Keratinocyte (primary cell): ENCODE measurements around the gene OSMR. TPM values are rescaled to one million over a fixed set of nuclear protein-coding genes. Genes with fewer than 3 reads are reported as not detected.

ENCODE experiments used
- DNase-seq: peaks from one replicate; pipeline ENCODE4 v3.0.0-alpha.2; 2011; ENCODE audit warnings: low read depth, missing footprints, low spot score
- FAIRE-seq: peaks from 2 replicates; lab custom pipeline; 2011; peaks lifted over from hg19 to GRCh38; lab: Jason Lieb, UNC
- H2AFZ ChIP-seq: 2 replicates; pipeline ENCODE4 v1.6.0; 2012; ENCODE audit warnings: low read length, control low read depth, inconsistent platforms; ENCODE audit not compliant: control insufficient read depth
- H3K27ac ChIP-seq: 2 replicates; pipeline ENCODE4 v1.5.1; 2011; ENCODE audit warnings: low read length; ENCODE audit not compliant: control insufficient read depth, insufficient read depth
- H3K27me3 ChIP-seq: 3 replicates; pipeline ENCODE4 v1.6.0; 2011; ENCODE audit warnings: low read length; ENCODE audit not compliant: control insufficient read depth, insufficient read depth; ENCODE audit errors: extremely low read depth
- H3K36me3 ChIP-seq, 2 experiments: 2 replicates in 1 of 2; 3 replicates in 1 of 2; pipeline ENCODE4 v1.5.1; 2011; ENCODE audit warnings: low read length in 2 of 2, mild to moderate bottlenecking in 1 of 2; ENCODE audit not compliant: control insufficient read depth in 2 of 2, insufficient read depth in 2 of 2; ENCODE audit errors: extremely low read depth in 1 of 2
- H3K4me1 ChIP-seq: 3 replicates; pipeline ENCODE4 v1.5.1; 2011; ENCODE audit warnings: low read length; ENCODE audit not compliant: control insufficient read depth, insufficient read depth; ENCODE audit errors: extremely low read depth
- H3K4me2 ChIP-seq: 3 replicates; pipeline ENCODE4 v1.6.0; 2011; ENCODE audit warnings: low read depth, low read length; ENCODE audit not compliant: control insufficient read depth, insufficient read depth; ENCODE audit errors: extremely low read depth
- H3K4me3 ChIP-seq, 3 experiments: fragments of 200-600 bp in 1 of 3; sonication (generic) in 1 of 3; 2 replicates in 2 of 3; 3 replicates in 1 of 3; pipeline ENCODE4 v1.5.1; 2011 to 2016; ENCODE audit warnings: low read length in 3 of 3, mild to moderate bottlenecking in 3 of 3, control low read depth in 2 of 3, inconsistent platforms in 1 of 3, low read depth in 1 of 3, mixed read lengths in 1 of 3, mixed run types in 1 of 3, moderate library complexity in 1 of 3; ENCODE audit not compliant: control insufficient read depth in 2 of 3, insufficient read depth in 2 of 3; ENCODE audit errors: extremely low read depth in 1 of 3
- H3K79me2 ChIP-seq: 2 replicates; pipeline ENCODE4 v1.6.0; 2012; ENCODE audit warnings: low read length; ENCODE audit not compliant: control insufficient read depth, insufficient read depth
- H3K9ac ChIP-seq: 3 replicates; pipeline ENCODE4 v1.6.0; 2011; ENCODE audit warnings: low read length; ENCODE audit not compliant: control insufficient read depth, insufficient read depth; ENCODE audit errors: extremely low read depth
- H3K9me1 ChIP-seq: 3 replicates; pipeline ENCODE4 v1.6.0; 2011; ENCODE audit warnings: low read length; ENCODE audit not compliant: control insufficient read depth, insufficient read depth; ENCODE audit errors: extremely low read depth
- H3K9me3 ChIP-seq: 2 replicates; pipeline ENCODE4 v1.5.1; 2012; ENCODE audit warnings: low read depth, low read length; ENCODE audit not compliant: control insufficient read depth
- H4K20me1 ChIP-seq: 3 replicates; pipeline ENCODE4 v1.6.0; 2011; ENCODE audit warnings: low read length; ENCODE audit not compliant: control insufficient read depth, insufficient read depth; ENCODE audit errors: extremely low read depth
- CTCF ChIP-seq, 3 experiments: IDR thresholded peaks in 1 of 3; conservative IDR thresholded peaks in 1 of 3; optimal IDR thresholded peaks in 1 of 3; 2 replicates in 2 of 3; 3 replicates in 1 of 3; pipeline versions ENCODE3 to v1.5.1; 2011; ENCODE audit warnings: low read length in 3 of 3, mild to moderate bottlenecking in 3 of 3, moderate library complexity in 2 of 3, control low read depth in 1 of 3, inconsistent platforms in 1 of 3; ENCODE audit not compliant: insufficient read depth in 2 of 3; ENCODE audit errors: extremely low read depth in 1 of 3
- EZH2 ChIP-seq: IDR thresholded peaks from one replicate; pipeline ENCODE4 v1.6.1; 2012; ENCODE audit warnings: inconsistent platforms, mild to moderate bottlenecking, low read length, moderate library complexity
- dilution Hi-C: fragments of 300-500 bp; cut with MboI; formaldehyde crosslinking; loops from one replicate; pipeline ENCODE4 v1.7.0; 2020; ENCODE audit warnings: low sequenced_read_pairs; ENCODE audit not compliant: extremely low pct_ligation_motif_present
- polyA plus RNA-seq, 5 experiments: library from polyadenylated mRNA; depleted of rRNA in 3 of 5; stranded (reverse) in 3 of 5; stranded (forward) in 1 of 5; unstranded in 1 of 5; fragments of >200 nt; gene quantifications; 1 replicate in 1 of 5; 2 replicates in 3 of 5; 3 replicates in 1 of 5; pipeline versions ENCODE4 v1.2.1 to v1.2.3, GENCODE V29; 2011 to 2012; ENCODE audit warnings: missing spikeins in 2 of 5, low read depth in 1 of 5, low replicate concordance in 1 of 5

Gene OSMR
- polyA plus RNA-seq, 1 donor (not counting 4 experiments of a cell fraction or from before 2014, with no cell fraction given) = 43.8 TPM

- DNase-seq (no peak), FAIRE-seq (no peak)
- Histone ChIP-seq H3K4me2 (no peak overlapping the region), H3K36me3 (no peaks in the 10 kb centered on the region), H4K20me1 (no peaks in the 10 kb centered on the region), H3K4me3 (no peak overlapping the region), H2AFZ (no peak overlapping the region), H3K9me3 (no peaks in the 10 kb centered on the region), H3K9me1 (no peaks in the 10 kb centered on the region), H3K9ac (no peak overlapping the region), H3K79me2 (no peaks in the 10 kb centered on the region), H3K27me3 (no peaks in the 10 kb centered on the region), H3K4me1 (no peaks in the 10 kb centered on the region), H3K27ac (no peak overlapping the region)
- dilution Hi-C loops = no loop called here
- TF ChIP-seq CTCF (optimal IDR thresholded peaks at IDR 0.05 in 1 of 3, IDR thresholded peaks at IDR 0.05 in 1 of 3, conservative IDR thresholded peaks at IDR 0.05 in 1 of 3; ENCODE audit: extremely low read depth in 1 of 3, insufficient read depth in 2 of 3, low read length in 3 of 3) (no peak), EZH2 (no peak)
Observed at GRCh38 chr5:38797838-38798237, 48.0 kb upstream of the OSMR start.

GRCh38 chr5:38799556-38800377 is 46.0 kb upstream of the OSMR start:
- Histone ChIP-seq H3K4me2 (no peak overlapping the region), H3K27me3 (no peaks in the 10 kb centered on the region), H2AFZ (no peak overlapping the region), H3K9me1 (no peaks in the 10 kb centered on the region), H4K20me1 (no peaks in the 10 kb centered on the region), H3K79me2 (no peaks in the 10 kb centered on the region), H3K9ac (no peak overlapping the region), H3K9me3 (no peaks in the 10 kb centered on the region), H3K36me3 (no peaks in the 10 kb centered on the region), H3K4me1 (no peaks in the 10 kb centered on the region), H3K27ac (no peak overlapping the region), H3K4me3 (no peak overlapping the region)
- FAIRE-seq = no peak
- no peak for DNase-seq
- TF ChIP-seq EZH2 (no peak), CTCF (optimal IDR thresholded peaks at IDR 0.05 in 1 of 3, IDR thresholded peaks at IDR 0.05 in 1 of 3, conservative IDR thresholded peaks at IDR 0.05 in 1 of 3; ENCODE audit: extremely low read depth in 1 of 3, insufficient read depth in 2 of 3, low read length in 3 of 3) (no peak)
- dilution Hi-C loops = loop anchor here (10.0 kb wide), 1 partner anchor 355 kb away; no protein-coding TSS in a partner anchor
